Eye (tissue), 1 donor: ENCODE data around the gene YIF1B.
"Not testable (repeated sequence)": the region's sequence is repeated elsewhere in the genome, so short reads cannot be mapped to it uniquely, and the experiment has no call there.

Experiments
- DNase-seq: peaks from one replicate; pipeline ENCODE4 v3.0.0-alpha.2; 2015

Gene YIF1B, protein sequence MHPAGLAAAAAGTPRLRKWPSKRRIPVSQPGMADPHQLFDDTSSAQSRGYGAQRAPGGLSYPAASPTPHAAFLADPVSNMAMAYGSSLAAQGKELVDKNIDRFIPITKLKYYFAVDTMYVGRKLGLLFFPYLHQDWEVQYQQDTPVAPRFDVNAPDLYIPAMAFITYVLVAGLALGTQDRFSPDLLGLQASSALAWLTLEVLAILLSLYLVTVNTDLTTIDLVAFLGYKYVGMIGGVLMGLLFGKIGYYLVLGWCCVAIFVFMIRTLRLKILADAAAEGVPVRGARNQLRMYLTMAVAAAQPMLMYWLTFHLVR

DNA sequence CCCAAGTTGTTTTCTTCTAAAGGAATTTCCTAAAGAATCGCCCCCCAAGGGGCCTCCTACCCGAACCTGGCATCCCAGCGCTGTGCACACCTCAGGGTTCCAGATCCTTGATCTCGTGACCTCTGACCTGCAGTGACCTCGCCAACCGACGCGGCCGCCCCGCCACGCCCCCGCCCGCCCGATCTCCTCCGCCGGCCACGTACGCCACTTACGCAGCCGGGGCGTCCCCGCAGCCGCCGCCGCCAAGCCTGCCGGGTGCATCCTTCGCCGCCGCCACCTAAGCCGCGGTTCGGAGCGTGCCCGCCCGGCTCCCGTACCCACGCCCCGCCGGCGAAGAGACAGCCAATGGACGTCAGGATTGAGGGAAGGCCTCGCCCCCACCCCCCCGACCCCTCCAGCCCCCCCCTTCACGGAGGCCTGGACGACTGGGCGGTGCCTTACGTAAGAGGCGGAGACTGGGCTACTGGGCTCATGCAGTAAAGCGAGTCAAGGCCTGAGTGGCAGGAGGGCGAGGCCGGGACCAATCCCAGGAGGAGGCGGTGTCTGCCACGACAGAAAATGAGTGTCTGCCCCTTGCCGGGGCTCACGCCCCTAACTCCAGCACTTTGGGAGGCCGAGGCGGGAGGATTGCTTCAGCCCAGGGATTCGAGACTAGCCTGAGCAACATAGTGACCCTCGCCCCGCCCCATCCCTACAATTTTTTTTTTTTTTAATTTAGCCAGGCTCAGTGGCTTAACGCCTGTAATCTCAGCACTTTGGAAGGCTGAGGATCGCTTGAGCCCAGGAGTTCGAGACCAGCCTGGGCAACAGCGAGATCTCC lies at the start of gene YIF1B:
Gene YIF1B, minus strand, starts transcription at position 291 of the 820 bp plus-strand sequence. Its CDS starts 30 bp downstream, at position 261.
- DNase-seq: peak; percentile 98

DNA sequence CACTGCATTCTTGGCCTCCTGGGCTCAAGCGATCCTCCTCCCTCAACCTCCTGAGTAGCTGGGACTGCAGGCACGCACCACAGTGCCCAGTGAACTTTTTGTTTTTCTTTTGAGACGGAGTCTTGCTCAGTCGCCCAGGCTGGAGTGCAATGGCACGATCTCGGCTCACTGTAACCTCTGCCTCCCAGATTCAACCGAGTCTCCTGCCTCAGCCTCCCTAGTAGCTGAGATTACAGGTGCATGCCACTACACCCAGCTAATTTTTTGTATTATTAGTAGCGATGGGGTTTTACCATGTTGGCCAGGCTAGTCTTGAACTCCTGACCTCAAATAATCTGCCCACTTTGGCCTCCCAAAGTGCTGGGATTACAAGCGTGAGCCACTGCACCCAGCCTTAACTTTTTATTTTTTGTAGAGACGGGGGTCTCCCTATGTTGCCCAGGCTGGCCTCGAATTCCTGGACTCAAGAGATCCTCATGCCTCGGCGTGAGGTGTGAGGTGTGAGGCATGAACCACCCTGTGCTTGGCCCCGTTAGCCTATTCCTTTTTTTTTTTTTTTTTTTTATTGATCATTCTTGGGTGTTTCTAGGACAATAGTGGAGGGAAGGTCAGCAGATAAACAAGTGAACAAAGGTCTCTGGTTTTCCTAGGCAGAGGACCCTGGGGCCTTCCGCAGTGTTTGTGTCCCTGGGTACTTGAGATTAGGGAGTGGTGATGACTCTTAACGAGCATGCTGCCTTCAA lies 47.4 kb upstream of the YIF1B start:
- DNase-seq: not testable (repeated sequence)

DNA sequence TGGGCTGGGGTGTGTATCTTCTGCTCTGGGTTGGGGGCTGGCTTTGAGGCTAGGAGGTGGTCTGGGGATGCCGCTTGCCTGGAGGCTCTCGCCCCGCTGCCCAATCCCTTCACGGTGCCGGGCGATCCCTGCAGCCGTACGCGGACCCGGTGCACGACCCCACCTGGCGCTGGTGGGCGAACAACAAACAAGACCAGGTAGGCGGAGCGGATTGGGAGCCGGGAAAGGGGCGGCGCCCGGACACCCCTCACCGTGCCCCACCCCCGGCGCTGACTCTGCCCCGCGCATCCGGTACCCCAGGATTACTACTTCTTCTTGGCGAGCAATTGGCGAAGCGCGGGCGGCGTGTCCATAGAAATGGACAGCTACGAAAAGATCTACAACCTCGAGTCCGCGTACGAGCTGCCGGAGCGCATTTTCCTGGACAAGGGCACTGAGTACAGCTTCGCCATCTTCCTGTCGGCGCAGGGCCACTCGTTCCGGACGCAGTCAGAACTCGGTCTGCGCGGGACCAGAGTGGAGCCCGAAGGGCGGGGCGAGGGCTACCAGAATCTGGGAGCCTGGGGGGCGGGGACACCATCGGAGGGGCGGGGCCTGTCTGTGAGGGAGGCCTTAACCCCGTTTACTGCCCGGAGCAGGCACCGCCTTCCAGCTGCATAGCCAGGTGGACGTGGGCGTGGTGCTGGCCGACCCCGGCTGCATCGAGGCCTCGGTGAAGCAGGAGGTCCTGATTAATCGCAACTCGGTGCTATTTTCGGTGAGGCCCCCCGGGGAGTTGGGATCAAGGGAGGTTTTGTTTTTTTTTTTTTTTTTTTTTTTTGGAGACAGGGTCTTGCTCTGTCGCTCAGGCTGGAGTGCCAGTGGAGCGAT lies 46.6 kb upstream of the YIF1B start:
- DNase-seq: peak; percentile 79

DNA sequence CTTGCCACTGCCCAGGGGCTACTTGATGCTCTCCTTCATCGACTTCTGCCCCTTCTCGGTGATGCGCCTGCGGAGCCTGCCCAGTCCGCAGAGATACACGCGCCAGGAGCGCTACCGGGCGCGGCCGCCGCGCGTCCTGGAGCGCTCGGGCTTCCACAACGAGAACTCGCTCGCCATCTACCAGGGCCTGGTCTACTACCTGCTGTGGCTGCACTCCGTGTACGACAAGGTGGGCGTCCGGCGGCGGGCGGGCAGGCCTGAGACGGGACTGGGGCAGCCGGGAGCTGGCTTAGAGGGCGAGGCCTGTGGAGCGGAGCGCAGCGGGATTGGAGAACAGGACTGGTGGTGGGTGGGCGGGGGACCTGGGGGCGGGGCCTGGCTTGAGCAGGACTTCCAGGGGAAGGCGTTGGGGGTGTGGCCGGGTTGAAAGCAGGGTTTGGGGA lies 45.9 kb upstream of the YIF1B start:
- DNase-seq: peak; percentile 89

DNA sequence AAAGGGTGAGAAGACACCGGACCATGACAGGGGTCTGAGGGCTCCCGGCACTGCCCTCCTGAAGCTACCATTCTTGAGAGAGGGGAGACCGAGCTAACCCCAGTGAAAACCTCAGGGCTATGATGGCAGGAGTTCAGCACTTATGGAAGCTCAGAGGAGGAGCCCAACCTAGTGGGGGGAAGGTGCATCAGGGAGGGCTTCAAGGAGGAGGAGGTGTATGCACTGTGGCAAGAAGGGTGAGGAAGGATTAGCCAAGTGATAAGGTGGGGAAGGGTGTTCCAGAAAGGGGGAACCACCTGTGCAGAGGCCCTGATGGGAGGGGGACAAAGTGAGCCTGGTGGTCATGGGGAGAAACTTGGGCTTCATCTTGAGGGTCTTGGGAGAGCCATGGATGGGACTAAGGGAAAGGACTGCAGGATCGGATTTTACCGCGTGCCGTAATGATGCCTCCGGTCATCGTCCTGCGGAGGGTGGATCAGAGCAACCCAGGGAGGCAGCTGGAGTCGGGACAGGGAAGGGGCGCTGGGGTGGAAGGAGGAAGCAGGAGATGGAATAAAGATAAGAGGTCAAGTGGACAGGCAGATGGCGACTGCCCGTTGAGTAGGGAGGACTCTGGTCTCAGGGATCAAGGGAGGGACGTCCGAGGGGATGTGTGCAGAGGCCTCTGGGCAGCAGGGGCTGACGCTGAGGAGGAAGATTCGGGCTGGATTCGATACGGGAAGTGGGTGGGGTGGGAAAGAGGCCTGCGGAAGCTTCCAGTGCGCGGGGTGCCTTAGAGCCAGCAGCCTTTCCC lies 45.3 kb upstream of the YIF1B start:
- no peak for DNase-seq

DNA sequence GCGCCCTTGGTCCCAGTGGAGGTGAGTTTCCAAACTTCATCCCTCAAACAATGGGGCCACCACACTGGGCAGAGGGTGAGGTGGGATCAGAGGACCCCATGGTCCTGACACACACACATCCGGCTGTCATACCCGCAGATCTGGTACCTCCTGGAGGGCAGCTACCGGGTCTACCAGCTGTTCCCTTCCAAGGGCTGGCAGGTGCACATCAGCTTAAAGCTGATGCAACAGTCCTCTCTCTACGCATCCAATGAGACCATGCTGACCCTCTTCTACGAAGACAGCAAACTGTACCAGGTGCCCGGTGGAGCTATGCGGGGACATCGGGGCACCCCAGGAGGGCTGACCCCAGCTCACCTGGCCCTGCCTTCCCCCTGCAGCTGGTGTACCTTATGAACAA lies 44.6 kb upstream of the YIF1B start:
- DNase-seq: no peak

DNA sequence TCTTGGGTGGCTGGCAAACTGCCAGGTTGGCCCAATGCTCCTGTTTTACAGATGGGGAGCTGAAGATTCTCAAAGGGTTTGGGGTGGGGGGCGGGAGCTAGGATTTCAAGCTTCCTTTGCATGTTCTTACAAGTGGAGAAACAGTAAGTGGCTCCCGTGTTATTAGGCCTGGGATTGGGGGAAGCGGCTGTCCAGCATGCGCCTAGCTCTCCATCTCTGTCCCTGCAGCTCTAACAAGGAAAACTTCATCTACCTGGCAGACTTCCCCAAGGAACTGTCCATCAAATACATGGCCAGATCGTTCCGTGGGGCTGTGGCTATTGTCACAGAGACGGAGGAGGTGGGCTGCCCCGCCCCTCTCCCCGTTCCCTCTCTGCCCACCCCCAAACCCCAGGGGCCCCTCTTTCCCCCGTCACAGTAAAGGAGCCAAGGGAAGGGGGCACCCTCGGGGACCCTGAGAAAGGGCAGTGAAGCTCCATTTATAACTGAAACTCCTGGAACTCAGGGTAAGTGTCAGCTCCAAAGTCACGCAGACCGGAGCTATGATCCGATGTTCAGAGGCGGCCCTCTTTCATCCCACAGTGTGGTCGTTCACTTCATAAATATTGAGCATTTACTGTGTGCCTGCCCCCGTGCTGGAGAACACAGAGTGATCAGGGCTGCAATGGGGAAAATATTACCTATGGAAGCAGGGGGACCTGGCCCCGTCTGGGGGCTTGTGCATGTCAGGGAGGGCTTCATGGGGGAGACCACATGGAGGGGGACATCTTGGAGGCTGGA lies 43.7 kb upstream of the YIF1B start:
- DNase-seq: no peak

DNA sequence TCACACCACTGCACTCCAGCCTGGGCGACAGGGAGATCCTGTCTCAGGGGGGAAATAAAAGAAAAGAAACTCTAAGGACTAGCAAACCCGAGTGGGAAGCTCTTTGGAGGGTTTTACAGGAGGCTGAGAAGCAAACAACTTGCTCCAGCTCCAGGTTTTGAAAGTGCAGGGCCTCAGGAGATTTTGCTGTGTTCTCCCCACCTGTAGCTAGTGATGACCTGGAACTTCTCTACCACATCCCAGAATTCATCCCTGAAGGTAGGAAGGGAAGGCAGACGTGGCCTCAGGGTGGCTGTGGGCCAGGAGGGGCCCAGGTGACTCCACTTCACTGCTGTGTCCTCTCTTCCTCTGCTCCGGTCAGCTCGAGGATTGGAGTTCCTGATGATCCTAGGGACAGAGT lies 42.3 kb upstream of the YIF1B start:
- no peak for DNase-seq

DNA sequence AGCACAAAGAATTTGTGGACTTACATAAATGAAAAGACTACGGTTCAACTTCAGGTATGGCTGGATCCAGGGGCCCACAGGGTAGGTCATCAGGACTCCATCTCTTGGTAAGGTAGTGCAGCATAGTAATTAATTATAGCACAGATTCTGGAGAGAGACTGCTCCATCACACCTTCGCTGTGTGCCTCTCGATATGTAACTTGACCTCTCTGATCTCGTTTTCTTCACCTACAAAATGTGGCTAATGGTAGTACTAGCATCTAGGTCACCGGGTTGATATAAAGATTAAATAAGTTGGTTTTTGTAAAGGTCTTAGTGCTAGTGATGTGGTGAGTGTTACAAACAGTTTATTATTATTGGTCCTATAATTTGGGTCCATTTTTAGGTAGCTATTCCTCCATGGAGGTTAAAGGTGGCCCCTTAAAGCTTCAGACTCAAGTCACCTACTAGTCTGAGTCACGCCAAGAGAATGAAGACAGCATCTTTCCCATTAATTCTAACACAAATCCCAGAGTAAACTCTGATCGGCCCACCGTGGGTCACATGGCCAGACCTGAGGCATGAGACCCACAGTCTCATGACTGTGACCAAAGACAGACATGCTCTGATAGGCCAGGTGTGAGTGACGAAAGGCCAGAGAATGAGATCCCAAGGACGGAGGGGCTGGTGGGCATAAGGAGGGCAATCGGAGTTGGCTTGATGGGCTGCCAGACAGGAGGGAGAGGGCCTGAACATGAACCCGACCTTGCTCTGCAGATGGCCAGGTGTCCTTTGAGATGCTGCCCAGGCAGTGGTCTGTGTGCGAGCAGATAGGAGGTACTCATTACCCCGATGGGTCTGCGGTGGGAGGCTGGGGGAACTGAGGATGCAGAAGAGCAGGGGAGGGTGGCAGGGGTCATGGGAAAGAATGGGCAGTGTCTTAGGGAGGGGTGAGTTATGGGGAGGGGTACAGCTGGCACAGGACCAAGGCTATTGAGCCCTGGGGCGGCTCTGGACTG lies 40.3 kb upstream of the YIF1B start:
- no peak for DNase-seq

DNA sequence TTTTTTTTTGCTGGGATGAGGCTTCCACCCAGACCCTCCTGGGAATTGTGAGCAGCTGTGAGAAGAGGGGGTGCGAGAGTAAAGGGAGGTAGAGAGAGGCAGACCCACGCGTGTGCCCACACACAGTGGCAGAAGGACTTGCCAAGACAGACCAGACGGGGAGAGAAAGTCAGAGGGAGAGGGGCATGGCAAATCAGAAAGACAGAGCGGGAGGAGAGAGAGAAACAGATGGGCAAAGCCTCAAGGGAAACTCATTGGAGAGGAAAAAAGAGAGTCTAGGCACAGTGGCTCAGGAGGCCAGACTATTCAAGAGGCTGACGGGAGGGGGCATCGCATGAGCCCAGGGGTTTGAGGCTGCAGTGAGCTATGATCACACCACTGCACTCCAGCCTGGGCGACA lies 36.9 kb upstream of the YIF1B start:
- peak; percentile 52 for DNase-seq

DNA sequence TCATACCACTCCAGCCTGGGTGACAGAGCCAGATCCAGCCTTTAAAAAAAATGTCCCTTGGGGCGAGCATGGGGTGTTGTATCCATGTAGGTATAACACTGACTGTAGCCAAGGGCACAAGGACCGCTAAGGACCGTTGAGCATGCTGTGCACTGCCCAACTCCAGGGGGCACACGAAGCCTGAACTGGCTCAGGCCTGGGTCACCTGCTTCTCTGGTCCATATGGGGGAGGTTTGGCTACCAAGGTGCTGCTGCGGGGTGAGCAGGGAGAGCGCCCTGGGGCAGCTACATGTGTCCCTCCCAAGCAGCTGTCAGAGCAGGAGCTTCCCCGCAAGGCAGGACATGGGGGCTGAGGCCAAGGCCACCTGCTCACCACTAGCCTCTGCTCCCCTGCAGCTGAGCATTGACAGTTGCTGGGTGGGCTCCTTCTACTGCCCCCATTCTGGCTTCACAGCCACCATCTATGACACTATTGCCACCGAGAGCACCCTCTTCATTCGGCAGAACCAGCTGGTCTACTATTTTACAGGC lies 36.2 kb upstream of the YIF1B start:
- DNase-seq: no peak

DNA sequence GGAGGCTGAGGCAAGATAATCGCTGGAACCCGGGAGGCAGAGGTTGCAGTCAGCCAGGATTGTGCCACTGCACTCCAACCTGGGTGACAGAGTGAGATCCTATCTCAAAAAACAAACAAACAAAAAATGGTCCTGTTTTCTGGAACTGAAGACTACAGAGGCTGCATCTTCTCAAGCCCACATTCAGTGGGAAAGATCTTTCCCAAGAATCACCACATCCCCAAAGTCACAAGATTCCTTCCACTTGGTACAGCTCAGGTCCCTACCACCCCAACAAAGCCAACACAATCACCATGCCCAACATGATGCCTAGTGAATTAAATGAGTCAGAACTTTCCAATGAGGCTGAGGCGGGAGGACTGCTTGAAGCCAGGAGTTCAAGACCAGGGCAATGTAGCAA lies 35.1 kb upstream of the YIF1B start:
- no peak for DNase-seq

DNA sequence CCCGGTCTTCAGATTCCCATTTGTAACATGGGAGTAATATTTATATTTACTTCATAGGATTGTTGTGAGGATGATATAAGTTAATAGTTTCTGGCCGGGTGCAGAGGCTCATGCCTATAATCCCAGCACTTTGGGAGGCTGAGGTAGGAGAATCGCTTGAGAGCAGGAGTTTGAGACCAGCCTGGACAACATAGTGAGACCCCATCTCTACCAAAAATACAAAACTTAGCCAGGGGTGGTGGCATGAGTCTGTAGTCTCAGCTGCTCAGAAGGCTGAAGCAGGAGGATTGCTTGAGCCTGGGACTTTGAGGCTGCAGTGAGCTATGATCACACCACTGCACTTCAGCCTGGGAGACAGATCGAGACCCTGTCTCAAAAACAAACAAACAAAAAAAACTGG lies 31.1 kb upstream of the YIF1B start:
- DNase-seq: no peak

DNA sequence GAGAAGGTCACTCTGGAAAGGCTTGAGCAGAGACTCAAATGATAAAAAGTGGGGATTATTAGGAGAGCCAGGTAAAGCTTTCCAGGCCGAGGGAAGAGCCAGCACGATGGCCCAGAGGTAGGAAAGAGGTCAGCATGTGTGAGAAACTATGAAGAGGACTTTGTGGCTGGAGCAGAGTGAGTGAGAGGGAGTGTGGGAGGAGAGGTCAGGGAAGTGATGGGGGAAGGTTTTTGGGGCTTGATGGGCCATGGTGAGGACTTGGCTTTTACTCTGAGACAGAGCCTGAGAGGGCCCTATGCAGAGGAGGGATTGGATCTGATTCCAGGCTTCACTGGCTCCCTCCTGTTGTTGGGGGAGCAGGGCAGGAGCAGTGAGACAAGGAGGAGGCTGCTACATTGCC lies 25.2 kb upstream of the YIF1B start:
- DNase-seq: no peak

DNA sequence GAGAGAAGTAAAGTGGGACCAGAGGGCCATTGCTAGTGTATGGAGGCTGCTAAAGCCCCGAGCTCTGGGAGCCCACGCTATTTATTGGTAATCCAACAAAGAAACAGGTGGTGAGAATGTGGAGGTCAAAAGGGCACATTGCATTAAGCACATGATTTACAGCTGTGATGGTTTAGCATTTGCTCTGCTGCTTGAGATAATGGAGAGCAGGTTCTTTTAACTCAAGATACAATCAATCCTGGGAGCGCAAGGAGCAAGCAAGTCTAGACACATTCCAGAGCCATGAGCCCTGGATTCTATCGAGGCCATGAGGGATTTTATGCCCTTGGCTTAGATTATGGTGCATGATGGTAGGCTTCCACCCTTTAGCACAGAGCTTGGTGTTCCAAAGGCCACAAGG lies 23.3 kb upstream of the YIF1B start:
- DNase-seq: not testable (repeated sequence)

DNA sequence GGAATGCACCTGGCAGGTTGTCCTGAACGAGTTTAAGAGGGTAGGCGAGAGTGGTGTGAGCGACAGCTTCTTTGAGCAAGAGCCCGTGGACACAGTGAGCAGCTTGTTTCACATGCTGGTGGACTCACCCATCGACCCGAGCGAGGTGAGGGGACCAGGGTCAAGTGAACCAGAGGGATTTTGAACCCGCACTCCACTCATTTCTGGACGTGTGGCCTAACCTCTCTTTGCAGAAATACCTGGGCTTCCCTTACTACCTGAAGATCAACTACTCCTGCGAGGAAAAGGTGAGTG lies 21.6 kb upstream of the YIF1B start:
- DNase-seq: no peak

DNA sequence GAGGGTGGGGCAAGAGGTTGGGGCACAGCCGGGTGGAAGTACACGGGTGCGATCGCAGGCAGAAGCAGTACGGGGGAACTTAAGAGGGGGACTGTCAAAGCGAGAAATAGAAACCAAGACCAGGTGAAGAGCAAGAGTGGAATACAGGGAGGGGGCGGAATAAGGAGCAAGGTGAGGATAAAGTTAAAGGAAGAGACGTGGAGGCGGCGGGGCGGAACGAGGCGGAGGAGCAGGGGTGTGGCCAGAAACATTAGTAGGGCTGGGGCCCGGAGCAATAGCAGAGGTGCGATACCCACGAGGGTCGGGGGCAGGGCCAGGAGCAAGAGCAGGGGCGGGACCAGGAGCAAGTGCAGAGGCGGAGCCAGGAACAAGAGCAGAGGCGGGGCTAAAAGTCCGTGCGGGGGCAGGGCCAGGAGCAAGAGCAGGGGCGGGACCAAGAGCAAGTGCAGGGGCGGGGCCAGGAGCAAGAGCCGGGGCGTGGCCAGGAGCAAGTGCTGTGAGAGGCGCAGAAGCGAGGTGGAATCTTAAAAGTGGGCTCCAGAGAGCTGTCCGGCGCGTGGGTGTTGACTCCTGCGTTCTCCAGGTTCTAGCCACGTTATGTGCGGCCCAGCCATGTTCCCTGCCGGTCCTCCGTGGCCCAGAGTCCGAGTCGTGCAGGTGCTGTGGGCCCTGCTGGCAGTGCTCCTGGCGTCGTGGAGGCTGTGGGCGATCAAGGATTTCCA lies 21.1 kb upstream of the YIF1B start:
- peak; percentile 97 for DNase-seq

DNA sequence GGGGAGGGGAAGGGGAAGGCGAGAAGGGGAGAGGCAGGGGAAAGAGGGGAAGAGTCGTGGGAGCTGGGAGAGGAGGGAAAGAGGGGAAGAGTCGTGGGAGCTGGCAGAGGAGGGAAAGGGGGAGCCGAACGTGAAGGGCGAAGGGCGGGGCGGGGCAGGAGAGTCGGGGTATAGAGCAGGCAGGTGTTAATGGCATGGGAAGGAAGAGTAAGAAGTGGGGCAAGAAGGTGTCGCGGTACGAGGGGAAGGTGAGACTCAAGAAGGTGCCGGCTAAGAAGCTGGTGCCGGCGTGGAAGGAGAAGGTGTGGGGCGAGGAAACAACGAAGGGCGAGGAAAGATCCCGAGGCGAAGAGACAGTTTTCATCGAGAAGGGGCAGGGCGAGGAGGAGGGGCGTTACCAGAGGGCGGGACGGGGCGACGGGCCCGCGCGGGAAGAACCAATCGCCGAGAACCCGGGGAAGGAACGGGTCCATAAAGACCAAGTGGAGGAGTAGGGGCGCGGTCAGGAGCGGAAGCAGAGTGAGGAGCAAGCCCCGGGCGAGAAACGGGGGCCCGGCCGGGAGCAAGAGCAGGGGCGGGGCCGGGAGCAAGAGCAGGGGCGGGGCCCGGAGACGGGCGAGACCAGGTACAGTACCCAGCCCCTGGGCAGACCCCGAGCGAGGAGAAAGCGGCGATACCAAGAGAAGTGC lies 20.3 kb upstream of the YIF1B start:
- DNase-seq: peak; percentile 97
